RWPE2 (cell line): ENCODE data around the gene UBE4B.

Experiments used
- ATAC-seq: fragments of 200-7000 bp; cut with Tn5 transposase; 3 replicates; pipeline ENCODE4 v1.9.1; 2021; ENCODE audit warnings: low read depth
- DNase-seq: peaks from one replicate; pipeline ENCODE4 v3.0.0-alpha.2; 2020; ENCODE audit warnings: low spot score
- H3K27ac ChIP-seq: fragments of 450-650 bp; 2 replicates; pipeline ENCODE4 v1.5.1; 2017; ENCODE audit warnings: mild to moderate bottlenecking; ENCODE audit not compliant: poor library complexity, severe bottlenecking
- H3K27me3 ChIP-seq: fragments of 250-450 bp; sonication (Bioruptor Pico); 2 replicates; pipeline ENCODE4 v1.5.1; 2021; ENCODE audit warnings: mild to moderate bottlenecking, moderate library complexity; ENCODE audit not compliant: insufficient read depth, poor library complexity, severe bottlenecking
- H3K36me3 ChIP-seq: fragments of 250-450 bp; sonication (Bioruptor Pico); 2 replicates; pipeline ENCODE4 v1.5.1; 2020; ENCODE audit warnings: low read depth, mild to moderate bottlenecking, moderate library complexity
- H3K4me1 ChIP-seq: fragments of 250-450 bp; sonication (Bioruptor Pico); 2 replicates; pipeline ENCODE4 v1.5.1; 2021; ENCODE audit warnings: mild to moderate bottlenecking, moderate library complexity; ENCODE audit not compliant: insufficient read depth, poor library complexity, severe bottlenecking
- H3K4me3 ChIP-seq: fragments of 250-450 bp; sonication (Bioruptor Pico); 2 replicates; pipeline ENCODE4 v1.5.1; 2021; ENCODE audit warnings: mild to moderate bottlenecking, moderate library complexity; ENCODE audit not compliant: severe bottlenecking
- H3K9me3 ChIP-seq: fragments of 250-450 bp; sonication (Bioruptor Pico); 2 replicates; pipeline ENCODE4 v1.5.1; 2021; ENCODE audit warnings: mild to moderate bottlenecking, moderate library complexity; ENCODE audit not compliant: severe bottlenecking
- CTCF ChIP-seq: fragments of 450-650 bp; IDR thresholded peaks from one replicate; pipeline ENCODE4 v1.5.1; 2017; ENCODE audit warnings: mild to moderate bottlenecking, moderate library complexity; ENCODE audit not compliant: poor library complexity, severe bottlenecking

The UBE4B gene

GRCh38 chr1:10082785-10083479 is 50.2 kb downstream of the UBE4B start:
- no peak for DNase-seq
- Histone ChIP-seq H3K4me1 (peaks cover 16% of the 10 kb centered on the region), H3K27ac (peak overlapping the region; percentile 45), H3K9me3 (no peaks in the 10 kb centered on the region), H3K27me3 (no peaks in the 10 kb centered on the region), H3K4me3 (no peak overlapping the region), H3K36me3 (no peaks in the 10 kb centered on the region)
- no peak for TF ChIP-seq CTCF
- peak; percentile 91 for ATAC-seq

- H3K4me3 ChIP-seq, result no peak overlapping the region
- H3K9me3 ChIP-seq, result no peaks in the 10 kb centered on the region
- DNase-seq, result no peak
- H3K27ac ChIP-seq, result peak overlapping the region; percentile 45
- no peak for TF ChIP-seq CTCF
- no peaks in the 10 kb centered on the region for H3K27me3 ChIP-seq
- no peaks in the 10 kb centered on the region for H3K36me3 ChIP-seq
- H3K4me1 ChIP-seq, result peaks cover 16% of the 10 kb centered on the region
- ATAC-seq, result no peak
These were observed 51.3 kb downstream of the UBE4B start for GRCh38 chr1:10084045-10084444.

- Histone ChIP-seq H3K27ac (no peak overlapping the region), H3K36me3 (no peaks in the 10 kb centered on the region), H3K9me3 (no peaks in the 10 kb centered on the region), H3K4me3 (no peak overlapping the region), H3K27me3 (no peaks in the 10 kb centered on the region), H3K4me1 (peaks cover 16% of the 10 kb centered on the region)
- no peak for DNase-seq
- no peak for ATAC-seq
- no peak for TF ChIP-seq CTCF
These were observed 52.3 kb downstream of the UBE4B start for GRCh38 chr1:10085076-10085475.

GRCh38 chr1:10087210-10087609 is 54.5 kb downstream of the UBE4B start:
- Histone ChIP-seq H3K4me1 (peaks cover 9% of the 10 kb centered on the region), H3K36me3 (no peaks in the 10 kb centered on the region), H3K9me3 (no peaks in the 10 kb centered on the region), H3K27ac (no peak overlapping the region), H3K4me3 (no peak overlapping the region), H3K27me3 (no peaks in the 10 kb centered on the region)
- TF ChIP-seq CTCF, result no peak
- no peak for DNase-seq
- ATAC-seq, result no peak

- TF ChIP-seq CTCF, result peak; percentile 20
- Histone ChIP-seq H3K9me3 (no peaks in the 10 kb centered on the region), H3K36me3 (peaks cover 35% of the 10 kb centered on the region), H3K4me3 (no peak overlapping the region), H3K27me3 (no peaks in the 10 kb centered on the region), H3K27ac (no peak overlapping the region), H3K4me1 (peaks cover 3% of the 10 kb centered on the region)
- DNase-seq (no peak), ATAC-seq (no peak)
These were observed 69.2 kb downstream of the UBE4B start for GRCh38 chr1:10101929-10102328.
